BJ (cell line): Measurements from ENCODE around the gene CELA3B. TPM values are rescaled to one million over a fixed set of nuclear protein-coding genes. Genes with fewer than 3 reads are reported as not detected.
"Not testable (repeated sequence)": the region's sequence is repeated elsewhere in the genome, so short reads cannot be mapped to it uniquely, and the experiment has no call there.

Source experiments
- CTCF ChIA-PET: fragments of 350-600 bp; formaldehyde crosslinking; extraction: SDS; loops from one replicate; lab custom pipeline; 2021; ENCODE audit warnings: antibody characterized with exemption, inconsistent platforms; lab: Yijun Ruan, JAX
- POLR2A ChIA-PET: fragments of 300-600 bp; sonication (Branson Sonifier 250); formaldehyde crosslinking; extraction: SDS; loops from one replicate; lab custom pipeline; 2021; ENCODE audit warnings: antibody characterized with exemption; lab: Charles Lee
- DNase-seq: peaks from one replicate; pipeline ENCODE4 v3.0.0-alpha.2; 2011; ENCODE audit warnings: low read depth
- H3K27me3 ChIP-seq: 2 replicates; pipeline ENCODE4 v1.6.0; 2011; ENCODE audit warnings: low read length; ENCODE audit not compliant: control insufficient read depth, insufficient read depth
- H3K36me3 ChIP-seq: 2 replicates; pipeline ENCODE4 v1.5.1; 2011; ENCODE audit warnings: low read length; ENCODE audit not compliant: control insufficient read depth, insufficient read depth
- H3K4me3 ChIP-seq: 2 replicates; pipeline ENCODE4 v1.5.1; 2011; ENCODE audit warnings: low read depth, mild to moderate bottlenecking, control low read depth, low read length
- CTCF ChIP-seq: IDR thresholded peaks from 2 replicates; pipeline ENCODE4 v1.5.1; 2011; ENCODE audit warnings: low read depth, mild to moderate bottlenecking, control low read depth, inconsistent platforms, low read length, moderate library complexity; ENCODE audit not compliant: insufficient read depth
- polyA minus RNA-seq: library from RNA; depleted of rRNA, polyadenylated mRNA; stranded (reverse); fragments of >200 nt; gene quantifications from 2 replicates; pipeline ENCODE4 v1.2.3, GENCODE V29; 2011; rRNA and poly(A)+ RNA removed
- polyA plus RNA-seq: library from polyadenylated mRNA; depleted of rRNA; stranded (reverse); fragments of >200 nt; gene quantifications from 2 replicates; pipeline ENCODE4 v1.2.3, GENCODE V29; 2011; rRNA removed

Gene CELA3B, protein sequence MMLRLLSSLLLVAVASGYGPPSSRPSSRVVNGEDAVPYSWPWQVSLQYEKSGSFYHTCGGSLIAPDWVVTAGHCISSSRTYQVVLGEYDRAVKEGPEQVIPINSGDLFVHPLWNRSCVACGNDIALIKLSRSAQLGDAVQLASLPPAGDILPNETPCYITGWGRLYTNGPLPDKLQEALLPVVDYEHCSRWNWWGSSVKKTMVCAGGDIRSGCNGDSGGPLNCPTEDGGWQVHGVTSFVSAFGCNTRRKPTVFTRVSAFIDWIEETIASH
- polyA plus RNA-seq (not detected in 2 replicates), polyA minus RNA-seq (not detected in 2 replicates)

GRCh38 chr1:21976703-21977239 is at the start of gene CELA3B:
Gene CELA3B, plus strand, starts transcription at chr1:21977022. Its CDS starts 18 bp downstream, at chr1:21977040.
- H3K4me3 ChIP-seq, CTCF ChIA-PET, H3K36me3 ChIP-seq, DNase-seq, POLR2A ChIA-PET, H3K27me3 ChIP-seq: not testable (repeated sequence)

GRCh38 chr1:21927533-21928237 is 49.1 kb upstream of the CELA3B start:
- Histone ChIP-seq H3K27me3 (no peaks in the 10 kb centered on the region), H3K4me3 (no peak overlapping the region), H3K36me3 (peaks cover 3% of the 10 kb centered on the region; the same call in 1 of the 2 replicates)
- DNase-seq, result no peak
- ChIA-PET POLR2A (no interaction called here), CTCF (interaction anchor here (0.7 to 1.8 kb wide), 4 partner anchors 8 to 45 kb away, joined by 3 to 5 read pairs (median 4); no protein-coding TSS in a partner anchor)
- TF ChIP-seq CTCF, result no peak

GRCh38 chr1:21930080-21930571 is 46.7 kb upstream of the CELA3B start:
- ChIA-PET CTCF (interaction anchor here (1.3 to 2.0 kb wide), 2 partner anchors 10 kb away, joined by 5 to 9 read pairs; no protein-coding TSS in a partner anchor), POLR2A (no interaction called here)
- H3K4me3 ChIP-seq, result no peak overlapping the region
- no peak for DNase-seq
- no peak for TF ChIP-seq CTCF
- peaks cover 4% of the 10 kb centered on the region for H3K36me3 ChIP-seq
- H3K27me3 ChIP-seq, result no peaks in the 10 kb centered on the region

DNA sequence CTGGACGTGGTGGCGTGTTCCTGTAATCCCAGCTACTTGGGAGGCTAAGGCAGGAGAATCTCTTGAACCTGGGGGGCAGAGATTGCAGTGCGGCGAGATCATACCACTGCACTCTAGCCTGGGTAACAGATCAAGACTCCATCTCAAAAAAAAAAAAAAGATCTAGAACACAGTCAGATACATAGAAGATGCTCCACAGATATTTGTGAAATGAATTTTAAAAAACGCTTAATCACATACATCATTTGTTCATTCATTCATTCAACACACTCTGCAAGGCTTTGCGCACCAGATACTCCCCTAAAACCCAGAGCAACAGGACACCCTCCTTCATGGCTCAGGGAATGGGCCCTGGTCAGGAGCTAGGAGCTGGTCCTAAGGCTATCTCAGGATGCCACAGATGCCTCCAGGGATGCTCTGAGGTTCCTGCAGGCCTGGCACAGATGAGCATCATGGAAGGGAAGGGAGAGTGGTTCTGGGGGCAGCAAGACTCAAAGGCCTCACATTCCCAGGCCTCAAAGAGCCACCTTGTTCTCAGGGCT is 46.1 kb upstream of the CELA3B start:
- no peak for DNase-seq
- CTCF ChIA-PET, result interaction anchor here (1.2 to 2.0 kb wide), 3 partner anchors 9 to 34 kb away, joined by 3 to 9 read pairs (median 5); no protein-coding TSS in a partner anchor
- no peaks in the 10 kb centered on the region for H3K27me3 ChIP-seq
- POLR2A ChIA-PET, result interaction anchor here (0.7 to 1.0 kb wide), 2 partner anchors 11 to 77 kb away, joined by 3 to 9 read pairs; no protein-coding TSS in a partner anchor
- peaks cover 4% of the 10 kb centered on the region for H3K36me3 ChIP-seq
- no peak for TF ChIP-seq CTCF
- H3K4me3 ChIP-seq, result no peak overlapping the region
